Activated T-helper 17 cell treated with anti-CD3 and anti-CD28 coated beads, Interleukin-2, amount 50 U/mL, for 72 hours (primary cell): ENCODE measurements around the gene GJB5. TPM values are rescaled to one million over a fixed set of nuclear protein-coding genes. Genes with fewer than 3 reads are reported as not detected.

ENCODE experiments used
- total RNA-seq, 2 donors: library from RNA; stranded (reverse); gene quantifications; one replicate each; pipeline ENCODE4 v1.2.3, GENCODE V29; 2022

Gene GJB5
- total RNA-seq, 2 donors from 2014 or later = not detected

Other genes with a start within 250 kb of the GJB5 start
- not detected for gene GJB4, start 4.7 kb downstream of the GJB5 start, total RNA-seq
- not detected for gene GJB3, start 26.2 kb downstream of the GJB5 start, total RNA-seq
- gene GJA4, start 38.0 kb downstream of the GJB5 start, total RNA-seq = not detected
- gene SMIM12, start 104.7 kb downstream of the GJB5 start, total RNA-seq = 10 to 100 TPM; 30.3 to 60.0 TPM
- 1 to 10 TPM; 1.3 TPM for gene DLGAP3, start 174.6 kb downstream of the GJB5 start, total RNA-seq
- 10 to 100 TPM; 13.1 to 17.3 TPM for gene TMEM35B, start 230.3 kb downstream of the GJB5 start, total RNA-seq